K562 (cell line): ENCODE data around the gene NUAK1. TPM values are rescaled to one million over a fixed set of nuclear protein-coding genes. Genes with fewer than 3 reads are reported as not detected.

Experiments
- ATAC-seq: fragments of 200-7000 bp; cut with Tn5 transposase; 3 replicates; pipeline ENCODE4 v1.9.1; 2020; ENCODE audit warnings: moderate library complexity
- BruUV-seq: library from RNA; stranded (reverse); fragments of 400-500 nt; replicated peaks from 2 replicates; lab custom pipeline; 2021; lab: Mats Ljungman, UMichigan
- CTCF ChIA-PET: fragments of 300-600 bp; formaldehyde crosslinking; extraction: SDS; loops from one replicate; lab custom pipeline; 2021; ENCODE audit warnings: low intra/inter-chr PET ratio; lab: Yijun Ruan, JAX
- POLR2A ChIA-PET: fragments of 300-600, 350-650 bp; sonication (Branson Sonifier 250); formaldehyde crosslinking; extraction: SDS; loops from one replicate; lab custom pipeline; 2021; ENCODE audit warnings: antibody characterized with exemption, inconsistent platforms; lab: Yijun Ruan, JAX
- DNase-seq, 4 experiments: peaks; one replicate each; pipeline versions ENCODE4 v3.0.0 to v3.0.0-alpha.2; 2011 to 2018; ENCODE audit warnings: low spot score in 3 of 4, mixed read lengths in 3 of 4; ENCODE audit errors: extremely low read depth in 1 of 4
- FAIRE-seq: peaks from 2 replicates; lab custom pipeline; 2011; peaks lifted over from hg19 to GRCh38; lab: Jason Lieb, UNC
- H2AFZ ChIP-seq: 2 replicates; pipeline ENCODE4 v1.6.0; 2011; ENCODE audit warnings: low read depth, low read length, control low read depth, inconsistent platforms
- H3K27ac ChIP-seq: fragments of 200-600 bp; 3 replicates; pipeline ENCODE4 v1.8.0; 2011; ENCODE audit warnings: low read depth, mild to moderate bottlenecking, control low read depth, inconsistent platforms, low read length, moderate library complexity, mixed read lengths; ENCODE audit errors: extremely low read depth
- H3K27me3 ChIP-seq, 2 experiments: fragments of 300-600 bp in 1 of 2; 2 replicates in 1 of 2; 3 replicates in 1 of 2; pipeline versions ENCODE4 v1.6.0 to v1.8.0; 2011; ENCODE audit warnings: inconsistent platforms in 2 of 2, low read length in 2 of 2, mild to moderate bottlenecking in 1 of 2, mixed read lengths in 1 of 2, moderate library complexity in 1 of 2; ENCODE audit not compliant: control insufficient read depth in 2 of 2, insufficient read depth in 2 of 2
- H3K36me3 ChIP-seq: fragments of 300-600 bp; 3 replicates; pipeline ENCODE4 v1.8.0; 2011; ENCODE audit warnings: mild to moderate bottlenecking, low read length, inconsistent platforms; ENCODE audit not compliant: control insufficient read depth, insufficient read depth
- H3K4me1 ChIP-seq, 2 experiments: fragments of 200-600 bp in 1 of 2; replicated peaks in 1 of 2; 2 replicates in 1 of 2; 3 replicates in 1 of 2; pipeline versions ENCODE4 v1.5.1 to v1.8.0; 2011; ENCODE audit warnings: inconsistent platforms in 2 of 2, low read length in 2 of 2, mild to moderate bottlenecking in 1 of 2, mixed read lengths in 1 of 2, moderate library complexity in 1 of 2; ENCODE audit not compliant: control insufficient read depth in 2 of 2, insufficient read depth in 2 of 2
- H3K4me2 ChIP-seq: 2 replicates; pipeline ENCODE4 v1.6.1; 2011; ENCODE audit warnings: low read length, control low read depth, inconsistent platforms, mixed read lengths; ENCODE audit not compliant: insufficient read depth
- H3K4me3 ChIP-seq: fragments of 200-600 bp; sonication (generic), shearing (Covaris generic); 2 replicates; pipeline ENCODE4 v1.5.1; 2016; ENCODE audit warnings: control low read depth, inconsistent platforms
- H3K79me2 ChIP-seq: fragments of 200-600 bp; 3 replicates; pipeline ENCODE4 v1.8.0; 2011; ENCODE audit warnings: low read length, inconsistent platforms; ENCODE audit not compliant: control insufficient read depth, insufficient read depth
- H3K9ac ChIP-seq, 2 experiments: 2 replicates each; pipeline versions ENCODE4 v1.6.0 to v1.6.1; 2011; ENCODE audit warnings: low read depth in 2 of 2, low read length in 2 of 2, control low read depth in 1 of 2, inconsistent platforms in 1 of 2, mild to moderate bottlenecking in 1 of 2, mixed read lengths in 1 of 2; ENCODE audit not compliant: insufficient read depth in 1 of 2
- H3K9me1 ChIP-seq: one replicate; pipeline ENCODE4 v1.6.0; 2011; ENCODE audit warnings: inconsistent platforms, mild to moderate bottlenecking, low read length, moderate library complexity; ENCODE audit not compliant: control insufficient read depth, insufficient read depth
- H3K9me3 ChIP-seq: replicated peaks from 2 replicates; pipeline ENCODE4 v1.5.1; 2011; ENCODE audit warnings: low read depth, low read length, inconsistent platforms; ENCODE audit not compliant: control insufficient read depth, insufficient read depth
- H4K20me1 ChIP-seq: replicated peaks from 2 replicates; pipeline ENCODE4 v1.6.1; 2011; ENCODE audit warnings: low read length, inconsistent platforms, mixed read lengths; ENCODE audit not compliant: control insufficient read depth, insufficient read depth
- ASH1L ChIP-seq: fragments of 450-650 bp; IDR thresholded peaks from 2 replicates; pipeline ENCODE4 v1.6.1; 2018; ENCODE audit warnings: borderline replicate concordance, mild to moderate bottlenecking, low read depth; ENCODE audit not compliant: partially characterized antibody
- DNMT1 ChIP-seq: fragments of 450-650 bp; IDR thresholded peaks from 2 replicates; pipeline ENCODE4 v1.6.1; 2016; ENCODE audit warnings: antibody characterized with exemption, mild to moderate bottlenecking
- ELF2 ChIP-seq: fragments of 250-450 bp; sonication (Bioruptor Pico); IDR thresholded peaks from 2 replicates; pipeline ENCODE4 v1.5.0; 2021; ENCODE audit warnings: mild to moderate bottlenecking
- FOXA1 ChIP-seq: fragments of 450-650 bp; IDR thresholded peaks from 2 replicates; pipeline ENCODE4 v1.6.1; 2016; ENCODE audit warnings: mild to moderate bottlenecking, borderline replicate concordance
- HNRNPL ChIP-seq: fragments of 200-400 bp; formaldehyde crosslinking; IDR thresholded peaks from 2 replicates; pipeline ENCODE4 v1.6.1; 2017; ENCODE audit warnings: low read depth, mild to moderate bottlenecking, low read length
- ILF3 ChIP-seq: fragments of 450-650 bp; IDR thresholded peaks from 2 replicates; pipeline ENCODE4 v1.6.1; 2018; ENCODE audit warnings: antibody characterized with exemption, mild to moderate bottlenecking, moderate library complexity, borderline replicate concordance
- MAFF ChIP-seq: IDR thresholded peaks from 2 replicates; pipeline ENCODE4 v1.6.1; 2012; ENCODE audit warnings: low read length, improper control_type of control experiment
- NR3C1 ChIP-seq: sonication (generic); formaldehyde crosslinking; IDR thresholded peaks from 2 replicates; pipeline ENCODE4 v1.8.1; 2022; ENCODE audit warnings: missing genetic modification reagents
- SAP30 ChIP-seq: fragments of 200-600 bp; sonication (generic); IDR thresholded peaks from 2 replicates; pipeline ENCODE4 v1.6.1; 2012; ENCODE audit warnings: borderline replicate concordance, low read depth, mild to moderate bottlenecking, moderate library complexity, low read length, control low read depth, inconsistent platforms; ENCODE audit not compliant: insufficient read depth, poor library complexity, severe bottlenecking
- in situ Hi-C: fragments of 300-500 bp; cut with MboI; formaldehyde crosslinking; loops from 4 replicates; pipeline ENCODE4 v1.15.0; 2018; ENCODE audit warnings: inconsistent platforms, mixed read lengths
- intact Hi-C: fragments of 100-400 bp; cut with micrococcal nuclease; formaldehyde crosslinking; loops from 2 replicates; pipeline ENCODE4 v1.14.2; 2022
- polyA plus RNA-seq, 8 experiments: library from polyadenylated mRNA; depleted of rRNA in 4 of 8; stranded (reverse) in 5 of 8; unstranded in 3 of 8; fragments of >200 nt; fragmentation: Nextera tagmentation in 2 of 8; fragmentation: Illumina TruSeq in 1 of 8; extraction: Ambion mirVana in 2 of 8; extraction: Trizol in 1 of 8; gene quantifications; 2 replicates each; pipeline versions ENCODE4 v1.2.1 to v1.2.3, GENCODE V29; 2011 to 2014; ENCODE audit warnings: inconsistent platforms in 1 of 8, missing spikeins in 1 of 8
- total RNA-seq, 7 experiments: library from RNA; depleted of rRNA in 6 of 7; stranded (reverse); fragments of >200 nt in 6 of 7; fragmentation: Illumina TruSeq in 2 of 7; extraction: Trizol in 2 of 7; gene quantifications; 2 replicates each; pipeline versions ENCODE4 v1.2.1 to v1.2.3, GENCODE V29; 2011 to 2021; ENCODE audit warnings: low replicate concordance in 1 of 7
- TF ChIP-seq, protein P1 (sequence below): fragments of 450-650 bp; formaldehyde crosslinking; IDR thresholded peaks from 2 replicates; pipeline ENCODE4 v1.4.0; 2020; ENCODE audit warnings: mild to moderate bottlenecking, mixed read lengths

The NUAK1 gene
- total and polyA plus RNA-seq, 9 of the 15 experiments (the other 6 are each of a cell fraction or from before 2014, with no cell fraction given): 0.02 TPM; not detected in 8

DNA sequence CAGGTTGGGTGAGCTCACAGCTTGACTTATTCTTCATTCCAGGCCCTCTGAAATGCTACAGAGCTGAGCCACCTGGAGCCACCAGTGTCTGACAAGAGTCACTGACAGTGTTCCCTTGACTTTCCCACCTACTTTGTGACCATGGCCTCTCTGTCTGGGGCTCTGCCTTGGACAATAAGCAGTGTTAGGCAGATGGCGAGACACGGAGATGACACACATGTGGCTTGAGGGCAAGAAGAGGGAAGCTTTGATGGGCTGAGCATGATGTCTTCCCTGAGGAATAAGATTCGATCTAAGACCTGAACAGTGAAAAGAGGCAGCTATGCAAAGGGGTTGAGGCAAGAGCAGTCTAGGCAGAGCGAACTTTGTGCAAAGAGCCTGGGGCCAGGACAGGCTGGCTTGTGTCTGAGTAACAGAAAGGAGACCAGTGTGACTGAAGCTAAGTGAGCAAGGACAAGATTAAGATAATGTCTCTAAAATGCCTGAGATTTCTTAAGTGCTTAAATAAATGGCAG lies 105.5 kb downstream of the NUAK1 start (continued):
- TF ChIP-seq, protein P1, sequence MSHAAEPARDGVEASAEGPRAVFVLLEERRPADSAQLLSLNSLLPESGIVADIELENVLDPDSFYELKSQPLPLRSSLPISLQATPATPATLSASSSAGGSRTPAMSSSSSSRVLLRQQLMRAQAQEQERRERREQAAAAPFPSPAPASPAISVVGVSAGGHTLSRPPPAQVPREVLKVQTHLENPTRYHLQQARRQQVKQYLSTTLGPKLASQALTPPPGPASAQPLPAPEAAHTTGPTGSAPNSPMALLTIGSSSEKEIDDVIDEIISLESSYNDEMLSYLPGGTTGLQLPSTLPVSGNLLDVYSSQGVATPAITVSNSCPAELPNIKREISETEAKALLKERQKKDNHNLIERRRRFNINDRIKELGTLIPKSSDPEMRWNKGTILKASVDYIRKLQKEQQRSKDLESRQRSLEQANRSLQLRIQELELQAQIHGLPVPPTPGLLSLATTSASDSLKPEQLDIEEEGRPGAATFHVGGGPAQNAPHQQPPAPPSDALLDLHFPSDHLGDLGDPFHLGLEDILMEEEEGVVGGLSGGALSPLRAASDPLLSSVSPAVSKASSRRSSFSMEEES: no peak
- TF ChIP-seq NR3C1 (CRISPR knock-in tag) (no peak), ELF2 (CRISPR knock-in tag) (no peak), SAP30 (no peak), ILF3 (no peak), MAFF (no peak)

- intact Hi-C loops: no loop called here
- Histone ChIP-seq H3K9me1 (no peaks in the 10 kb centered on the region), H3K36me3 (no peaks in the 10 kb centered on the region), H2AFZ (no peak overlapping the region), H3K79me2 (no peaks in the 10 kb centered on the region), H3K4me3 (no peak overlapping the region), H3K9me3 (no peaks in the 10 kb centered on the region), H3K4me2 (no peak overlapping the region), H4K20me1 (no peaks in the 10 kb centered on the region), H3K27ac (no peak overlapping the region), H3K9ac (no peak overlapping the region), H3K27me3 (peaks cover 0 to 7% of the 10 kb centered on the region in 2 experiments; a peak in 2 of 5 replicates), H3K4me1 (no peaks in the 10 kb centered on the region; a peak in 2 of 5 replicates)
- TF ChIP-seq DNMT1: no peak
- no peak for TF ChIP-seq ASH1L
- TF ChIP-seq HNRNPL: no peak
- TF ChIP-seq FOXA1: no peak
- DNase-seq (no peak), ATAC-seq (no peak), FAIRE-seq (no peak)
- CTCF ChIA-PET: no interaction called here
- POLR2A ChIA-PET: no interaction called here
- in situ Hi-C loops: no loop called here
- no TSS peak for BruUV-seq
Measured at GRCh38 chr12:106032623-106032925, 106.2 kb downstream of the NUAK1 start.
